GM19324 (cell line): Measurements from ENCODE around the gene ABHD10.

Source experiments
- ATAC-seq: cut with Tn5 transposase; IDR thresholded peaks from one replicate; pipeline ENCODE4 v1.9.1; 2021; ENCODE audit warnings: mild to moderate bottlenecking, moderate library complexity; ENCODE audit not compliant: unreplicated experiment, low FRiP score

The ABHD10 gene

GRCh38 chr3:111963424-111963823 is 15.4 kb upstream of the ABHD10 start:
- no peak for ATAC-seq

- no peak for ATAC-seq
Measured at GRCh38 chr3:111965484-111965883, 13.3 kb upstream of the ABHD10 start.

- ATAC-seq: no peak
Measured at GRCh38 chr3:111967068-111967467, 11.8 kb upstream of the ABHD10 start.

GRCh38 chr3:111967651-111968274 is 11.1 kb upstream of the ABHD10 start:
- ATAC-seq: peak; percentile 78

GRCh38 chr3:111968319-111969054 is 10.3 kb upstream of the ABHD10 start:
- ATAC-seq: no peak

- no peak for ATAC-seq
Measured at GRCh38 chr3:111970376-111970775, 8.4 kb upstream of the ABHD10 start.

GRCh38 chr3:111971533-111972130 is 7.2 kb upstream of the ABHD10 start:
- ATAC-seq: no peak

GRCh38 chr3:111972891-111973290 is 5.9 kb upstream of the ABHD10 start:
- no peak for ATAC-seq

- no peak for ATAC-seq
Measured at GRCh38 chr3:111975131-111975530, 3.7 kb upstream of the ABHD10 start.

GRCh38 chr3:111976254-111976653 is 2.6 kb upstream of the ABHD10 start:
- ATAC-seq: no peak

- ATAC-seq: peak; percentile 33
Measured at GRCh38 chr3:111979434-111980038, 710 bp downstream of the ABHD10 start.

GRCh38 chr3:111980716-111981456 is 2.1 kb downstream of the ABHD10 start:
- no peak for ATAC-seq

GRCh38 chr3:111981457-111981763 is 2.6 kb downstream of the ABHD10 start:
- ATAC-seq: no peak

GRCh38 chr3:111984636-111985298 is 5.9 kb downstream of the ABHD10 start:
- no peak for ATAC-seq

GRCh38 chr3:111986800-111987199 is 8.0 kb downstream of the ABHD10 start:
- ATAC-seq: no peak

GRCh38 chr3:111989061-111989678 is 10.3 kb downstream of the ABHD10 start:
- peak; percentile 85 for ATAC-seq

GRCh38 chr3:111993038-111993437 is 14.2 kb downstream of the ABHD10 start:
- no peak for ATAC-seq

GRCh38 chr3:111998636-111999483 is 20.0 kb downstream of the ABHD10 start, which contains the start of gene TAGLN3:
Gene TAGLN3, plus strand, starts transcription at chr3:111998922. Its CDS starts 501 bp downstream, at chr3:111999423.
- no peak for ATAC-seq
